ENCODE data around the gene WDTC1. TPM values are rescaled to one million over a fixed set of nuclear protein-coding genes. Genes with fewer than 3 reads are reported as not detected.

The WDTC1 gene
- total and polyA plus RNA-seq, 7 donors, result 10.8 to 66.1 (median 55.6) TPM

- peaks cover 6 to 69% of the 10 kb centered on the region in 2 donors for H3K36me3 ChIP-seq (ENCODE audit: insufficient read depth in 1 of 2, low read depth in 1 of 2)
- peaks cover 15% of the 10 kb centered on the region for H3K4me1 ChIP-seq
- 86 to 90% (median 87%) methylated on average over 3 of the region's 3 CpGs for WGBS, 3 donors
- H3K4me3 ChIP-seq, result no peak overlapping the region
- H3K27ac ChIP-seq, result no peak overlapping the region
- ATAC-seq (no peak), DNase-seq (no peak)
- intact Hi-C loops (cut with DNase I), result no loop called here
- H3K9me3 ChIP-seq, result no peaks in the 10 kb centered on the region
- no peak for TF ChIP-seq CTCF (IDR thresholded peaks at IDR 0.05)
- no peaks in the 10 kb centered on the region for H3K27me3 ChIP-seq (ENCODE audit: insufficient read depth in 3 of 3, low read length in 2 of 3)
These were observed 97.0 kb downstream of the WDTC1 start for GRCh38 chr1:27331426-27331825.

- Histone ChIP-seq H3K4me3 (no peak overlapping the region), H3K36me3 (ENCODE audit: insufficient read depth in 1 of 2, low read depth in 1 of 2) (peaks cover 6 to 72% of the 10 kb centered on the region in 2 donors), H3K27ac (no peak overlapping the region), H3K9me3 (no peaks in the 10 kb centered on the region), H3K4me1 (peaks cover 11% of the 10 kb centered on the region), H3K27me3 (ENCODE audit: insufficient read depth in 3 of 3, low read length in 2 of 3) (no peaks in the 10 kb centered on the region)
- intact Hi-C loops (cut with DNase I), result no loop called here
- DNase-seq, result no peak
- no peak for ATAC-seq
- TF ChIP-seq CTCF (IDR thresholded peaks at IDR 0.05), result no peak
- 70 to 86% (median 79%) methylated on average over 5 of the region's 5 CpGs for WGBS, 3 donors
These were observed 97.5 kb downstream of the WDTC1 start for GRCh38 chr1:27331922-27332321.

- intact Hi-C loops (cut with DNase I), result no loop called here
- peak; percentile 73 for TF ChIP-seq CTCF (IDR thresholded peaks at IDR 0.05)
- Histone ChIP-seq H3K4me1 (peaks cover 5% of the 10 kb centered on the region), H3K9me3 (no peaks in the 10 kb centered on the region), H3K27me3 (ENCODE audit: insufficient read depth in 3 of 3, low read length in 2 of 3) (no peaks in the 10 kb centered on the region), H3K36me3 (ENCODE audit: insufficient read depth in 1 of 2, low read depth in 1 of 2) (peaks cover 6 to 73% of the 10 kb centered on the region in 2 donors), H3K27ac (no peak overlapping the region), H3K4me3 (no peak overlapping the region)
- 60 to 65% (median 61%) methylated on average over 11 of the region's 11 CpGs for WGBS, 3 donors
- ATAC-seq (peak; percentile 47 to 84 (median 72)), DNase-seq (peak; percentile 57 to 68)
These were observed 98.3 kb downstream of the WDTC1 start for GRCh38 chr1:27332536-27333281.

- no peak for TF ChIP-seq CTCF (IDR thresholded peaks at IDR 0.05)
- Histone ChIP-seq H3K27me3 (ENCODE audit: insufficient read depth in 3 of 3, low read length in 2 of 3) (no peaks in the 10 kb centered on the region), H3K36me3 (ENCODE audit: insufficient read depth in 1 of 2, low read depth in 1 of 2) (peaks cover 6 to 71% of the 10 kb centered on the region in 2 donors), H3K9me3 (no peaks in the 10 kb centered on the region), H3K27ac (no peak overlapping the region), H3K4me3 (no peak overlapping the region), H3K4me1 (peaks cover 2% of the 10 kb centered on the region)
- intact Hi-C loops (cut with DNase I), result no loop called here
- no peak for ATAC-seq
- DNase-seq, result no peak
- WGBS, 3 donors, result 92 to 95% (median 93%) methylated on average over 17 of the region's 17 CpGs
These were observed 99.4 kb downstream of the WDTC1 start for GRCh38 chr1:27333717-27334279.

Measured in psoas muscle (tissue), 8 donors.